ENCODE data around the gene C4orf51.

The C4orf51 gene

DNA sequence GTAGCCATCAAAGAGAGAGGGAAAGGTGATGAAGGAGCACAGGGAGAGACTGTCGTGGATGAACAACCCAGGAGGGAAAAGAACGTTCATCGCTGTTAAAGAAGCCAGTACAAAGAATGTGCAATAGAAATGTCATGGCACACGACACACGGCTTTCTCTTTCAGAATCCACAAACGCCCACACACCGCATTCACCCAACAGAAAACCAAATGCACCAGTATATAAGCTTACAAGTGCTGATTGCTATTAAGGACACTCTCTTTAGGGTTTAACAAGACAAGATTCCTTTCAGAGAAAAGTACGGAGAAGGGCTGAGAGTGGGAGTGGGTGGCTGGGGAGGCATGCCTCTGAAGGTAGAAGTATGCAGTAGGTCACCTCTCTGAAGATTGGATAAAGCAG lies 80.2 kb downstream of the C4orf51 start:
- no peak for DNase-seq

DNA sequence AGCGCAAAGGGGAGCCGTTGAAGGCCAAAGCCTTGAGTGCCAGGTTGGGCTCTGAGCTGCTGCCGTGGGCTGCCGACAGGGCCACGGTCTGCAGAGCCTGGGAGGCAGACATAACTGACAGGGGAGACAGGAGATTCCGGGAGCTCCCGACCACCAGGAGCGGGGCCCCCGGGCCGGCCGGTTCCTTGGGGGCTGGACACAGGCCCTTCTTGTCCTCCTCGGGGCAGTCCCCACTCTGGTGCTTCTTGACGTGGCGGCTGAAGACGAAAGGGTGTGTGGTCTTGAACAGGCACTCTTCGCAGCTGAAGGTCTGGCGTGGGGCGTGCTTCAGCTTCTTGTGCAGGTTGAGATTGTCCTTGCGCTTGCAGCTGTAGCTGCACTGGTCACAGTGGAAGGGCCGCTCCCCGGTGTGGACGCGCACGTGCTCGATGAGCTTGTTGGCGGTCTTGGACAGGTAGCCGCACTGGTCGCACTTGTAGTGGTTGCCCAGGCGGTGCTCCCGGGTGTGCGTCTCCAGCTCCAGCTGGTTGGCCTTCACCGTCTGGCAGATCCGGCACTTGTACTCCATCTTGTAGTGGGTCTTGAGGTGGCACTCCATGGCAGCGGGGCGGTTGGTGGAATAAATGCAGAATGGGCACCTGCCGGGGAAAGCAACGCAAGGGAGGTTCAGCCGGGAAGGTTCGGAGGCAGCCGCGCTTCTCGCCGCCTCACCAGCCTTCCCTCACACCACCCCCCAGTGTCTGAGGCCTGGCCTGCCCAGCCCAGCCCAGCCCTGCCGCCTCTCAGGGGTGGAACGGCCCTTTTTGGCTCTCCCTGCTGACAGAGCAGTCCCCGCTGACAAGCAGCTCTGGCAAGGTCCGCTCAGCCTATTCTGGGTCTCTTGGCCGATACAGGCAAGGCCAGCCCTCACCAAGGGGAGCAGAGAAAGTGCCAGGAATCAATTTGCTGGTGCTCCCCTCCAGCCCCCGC lies 81.3 kb downstream of the C4orf51 start:
- no peak for DNase-seq

DNA sequence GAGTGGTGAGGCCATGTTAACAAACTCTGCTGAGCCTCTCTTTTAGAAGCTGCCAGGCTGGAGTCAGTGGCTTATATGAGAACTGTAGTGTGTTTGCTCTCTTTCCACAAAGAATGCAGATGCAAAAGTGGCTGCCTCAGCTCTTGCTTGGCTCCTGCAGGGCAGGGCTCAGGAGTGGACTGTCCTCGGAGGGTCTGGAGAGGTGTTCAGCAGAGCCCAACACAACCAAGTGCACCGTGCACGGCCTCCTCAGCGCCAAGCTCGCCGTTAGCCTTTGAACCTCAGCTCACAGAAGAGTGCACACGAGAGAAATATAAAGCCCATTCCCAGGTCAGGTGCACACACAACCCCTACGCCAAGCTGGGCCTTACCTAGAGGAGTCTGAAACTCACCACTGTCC lies 82.8 kb downstream of the C4orf51 start:
- DNase-seq: no peak

DNA sequence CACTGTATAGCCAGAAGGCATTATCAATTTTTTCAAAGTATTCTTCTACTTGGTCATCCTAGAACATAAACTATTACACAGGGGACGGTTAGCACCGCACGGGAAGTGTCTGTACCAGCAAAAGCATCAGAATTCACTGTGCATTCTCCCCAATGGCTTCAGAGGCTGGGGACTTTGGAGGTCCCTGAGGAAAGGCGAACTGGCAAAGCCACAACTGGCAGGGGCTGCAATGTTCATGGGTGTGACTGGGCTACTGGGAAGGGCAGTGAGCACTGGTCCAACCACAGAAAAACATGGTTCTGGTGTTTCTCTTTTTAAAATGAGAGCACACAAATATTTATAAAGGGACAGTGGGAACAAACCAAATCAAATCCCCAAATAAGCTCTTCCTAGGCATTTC lies 83.5 kb downstream of the C4orf51 start:
- no peak for DNase-seq

DNA sequence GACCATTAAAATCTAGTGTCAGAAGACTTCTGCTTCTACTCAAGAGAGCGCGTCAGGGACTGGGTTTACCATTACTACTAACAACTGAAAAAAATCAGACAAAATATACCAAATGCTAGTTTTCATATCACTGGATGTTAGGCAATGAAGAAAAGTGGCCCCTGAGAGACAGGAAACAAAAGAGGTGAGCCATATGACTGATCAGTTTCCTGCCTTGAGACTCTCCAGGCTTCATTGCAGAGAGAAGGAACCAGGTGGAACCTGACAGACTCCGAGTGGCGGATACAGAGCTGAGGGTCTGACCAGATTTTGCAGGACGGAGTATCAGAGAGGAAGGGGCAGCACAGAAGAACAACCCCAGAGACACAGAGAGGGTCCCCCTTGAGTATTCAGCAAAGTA lies 86.3 kb downstream of the C4orf51 start:
- no peak for DNase-seq

DNA sequence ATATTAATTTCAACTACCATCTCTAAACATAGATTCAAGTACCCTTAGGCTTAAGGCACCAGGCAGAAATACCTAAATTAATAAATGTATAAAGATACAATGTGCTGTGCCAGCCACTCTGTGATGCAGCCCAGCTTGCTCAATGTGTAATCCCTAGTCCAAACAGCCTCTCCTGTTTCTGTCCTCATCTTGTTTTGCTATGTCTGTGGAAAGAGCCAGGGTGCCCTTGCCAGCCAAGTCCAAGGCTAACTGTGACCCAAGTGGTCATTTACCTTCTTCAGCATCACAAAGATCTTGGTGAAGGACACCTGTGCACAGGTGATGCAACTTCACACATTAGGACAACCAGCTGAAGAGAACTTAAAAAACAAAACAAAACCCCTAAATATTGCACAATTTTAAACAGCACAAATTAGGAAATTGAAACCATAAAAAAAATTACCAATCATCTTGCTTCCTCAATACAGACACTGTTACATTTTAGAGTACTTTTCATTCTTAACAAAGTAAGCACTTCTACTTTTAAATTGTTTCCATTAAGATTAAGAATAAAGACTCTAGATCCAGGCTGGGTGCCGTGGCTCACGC lies 89.6 kb downstream of the C4orf51 start:
- no peak for DNase-seq

DNA sequence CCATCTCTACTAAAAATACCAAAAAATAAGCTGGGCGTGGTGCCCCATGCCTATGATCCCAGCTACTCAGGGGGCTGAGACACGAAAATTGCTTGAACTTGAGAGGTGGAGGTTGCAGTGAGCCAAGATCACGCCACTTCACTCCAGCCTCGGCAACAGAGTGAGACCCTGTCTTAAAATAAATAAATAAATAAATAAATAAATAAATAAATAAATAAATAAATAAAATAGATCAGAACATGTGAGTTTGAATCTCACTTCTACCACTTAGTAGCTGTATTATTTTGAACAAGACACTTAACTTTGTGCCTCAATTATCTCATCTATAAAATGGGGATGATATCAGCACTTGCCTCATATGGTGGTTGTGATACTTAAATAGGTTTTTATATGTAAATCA lies 90.2 kb downstream of the C4orf51 start:
- DNase-seq: no peak

DNA sequence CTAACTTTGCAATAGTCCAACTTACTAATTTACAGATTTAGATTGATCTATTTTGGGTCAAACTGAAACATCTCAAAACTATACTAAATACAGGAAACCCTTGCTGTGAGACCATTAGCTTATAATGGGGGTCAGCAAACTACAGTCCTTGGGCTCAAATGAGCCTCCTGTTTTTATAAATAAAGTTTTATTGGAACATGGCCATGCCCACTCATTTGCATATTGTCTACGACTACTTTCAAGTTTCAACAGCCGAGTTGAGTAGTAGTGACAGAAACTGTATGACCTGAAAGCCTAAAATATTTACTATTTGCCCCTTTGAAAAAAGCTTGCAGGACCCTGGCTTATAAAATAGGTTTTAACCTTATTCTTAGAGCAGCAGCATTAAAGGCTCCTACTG lies 92.4 kb downstream of the C4orf51 start:
- DNase-seq: no peak

DNA sequence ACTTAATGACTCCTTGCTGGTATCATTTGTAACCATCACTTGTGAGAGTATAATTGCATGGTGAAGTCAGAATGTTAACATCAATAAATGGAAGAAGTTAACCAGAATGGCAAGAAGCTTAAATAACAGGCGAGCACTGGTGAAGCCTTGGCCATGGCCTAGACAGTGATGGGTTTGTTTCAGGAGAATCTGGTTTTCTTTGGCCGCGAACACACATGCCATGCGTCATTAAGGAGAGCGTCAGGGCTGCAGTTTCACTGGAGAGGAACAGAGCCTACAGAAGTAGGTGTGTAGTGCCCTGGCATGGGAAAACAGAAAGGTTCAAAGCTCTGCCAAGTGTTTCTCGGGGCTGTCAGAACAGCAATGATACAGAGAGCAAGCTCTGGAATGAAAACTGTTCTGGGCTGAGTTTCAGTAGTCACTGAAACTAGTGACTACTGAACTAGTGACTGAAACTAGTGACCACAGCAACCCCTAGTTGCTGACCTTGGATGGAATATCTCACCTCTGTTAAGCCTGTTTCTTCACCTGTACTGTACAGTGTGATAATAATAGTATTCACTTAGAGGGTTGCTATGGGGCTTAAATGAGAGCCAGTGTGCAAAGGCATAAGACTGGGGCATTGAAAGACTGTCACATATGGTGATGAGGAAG lies 93.8 kb downstream of the C4orf51 start:
- DNase-seq: no peak

DNA sequence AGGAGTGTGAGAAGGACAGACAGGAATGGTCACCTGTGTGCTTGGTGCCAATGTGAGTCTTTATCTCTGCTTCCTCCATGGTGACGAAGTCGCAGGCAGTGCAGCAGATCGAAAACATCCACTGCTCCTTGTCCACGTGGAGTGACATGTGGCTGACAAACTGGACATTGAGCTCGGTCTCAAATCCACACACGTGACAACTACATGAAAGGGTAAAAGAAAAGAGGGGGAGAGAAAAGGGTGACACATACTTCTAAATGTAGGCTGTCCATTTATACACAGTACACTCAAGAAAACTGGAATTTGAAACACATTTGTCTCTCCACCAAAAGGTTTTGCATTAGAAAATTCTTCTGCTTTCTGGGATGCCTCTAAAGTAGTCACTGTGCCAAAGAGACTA lies 94.5 kb downstream of the C4orf51 start:
- DNase-seq: no peak

DNA sequence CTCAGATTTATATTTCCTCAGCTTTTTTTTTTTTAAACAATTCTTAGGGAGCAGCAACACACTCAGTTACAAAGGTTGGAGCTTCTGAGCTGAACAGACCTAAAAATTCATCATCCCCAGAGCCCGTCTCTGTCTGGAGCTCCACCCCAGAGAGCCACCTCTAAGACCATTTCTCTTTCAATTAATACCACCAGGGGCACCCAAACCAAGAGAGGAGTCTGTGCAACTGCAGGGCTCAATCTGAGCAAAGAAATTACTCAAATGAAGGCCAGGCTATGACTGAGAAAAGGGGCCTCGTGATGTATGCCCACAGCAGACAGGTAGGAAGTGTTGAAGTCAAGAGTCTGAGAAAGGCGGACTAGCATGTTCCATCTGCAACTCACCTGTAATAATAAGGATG lies 95.5 kb downstream of the C4orf51 start:
- no peak for DNase-seq

DNA sequence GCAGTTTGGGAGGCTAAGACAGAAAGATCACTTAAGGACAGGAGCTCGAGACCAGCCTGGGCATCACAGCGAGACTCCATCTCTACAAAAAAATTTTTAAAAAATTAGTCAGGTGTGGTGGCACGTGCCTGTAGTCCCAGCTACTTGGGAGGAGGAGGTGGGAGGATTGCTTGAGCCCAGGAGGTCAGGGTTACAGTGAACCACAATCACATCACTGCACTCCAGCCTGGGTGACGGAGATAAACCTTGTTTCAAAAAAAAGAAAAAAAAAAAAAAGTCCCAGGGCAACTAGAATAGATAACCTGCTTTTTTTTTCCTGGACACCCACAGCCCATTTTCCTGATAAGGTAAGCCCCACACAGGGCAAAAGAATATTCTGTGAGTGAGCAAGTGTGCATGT lies 96.3 kb downstream of the C4orf51 start:
- no peak for DNase-seq

DNA sequence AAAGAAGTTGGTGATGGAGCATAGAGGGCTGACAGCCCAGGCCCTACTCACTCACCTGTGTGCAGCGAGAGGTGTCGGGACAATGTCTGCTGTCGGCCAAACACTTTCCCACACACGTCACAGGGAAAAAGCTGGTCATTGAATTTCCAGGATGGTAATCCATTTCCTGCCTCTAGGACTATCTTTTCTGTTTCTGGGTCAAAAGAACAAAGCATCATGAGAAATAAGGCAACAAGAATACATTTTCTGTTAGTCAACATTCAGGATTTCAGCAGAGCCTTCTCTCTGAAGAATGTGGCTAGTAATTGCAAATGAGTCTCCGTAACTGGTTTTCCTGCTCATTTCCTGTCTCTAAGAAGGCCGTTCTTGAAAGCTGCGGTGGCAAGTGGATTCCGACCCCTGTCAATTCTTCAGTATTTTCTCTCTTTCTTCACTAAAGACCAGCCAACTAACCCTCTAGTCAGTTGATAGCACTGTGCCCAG lies 99.4 kb downstream of the C4orf51 start:
- no peak for DNase-seq

DNA sequence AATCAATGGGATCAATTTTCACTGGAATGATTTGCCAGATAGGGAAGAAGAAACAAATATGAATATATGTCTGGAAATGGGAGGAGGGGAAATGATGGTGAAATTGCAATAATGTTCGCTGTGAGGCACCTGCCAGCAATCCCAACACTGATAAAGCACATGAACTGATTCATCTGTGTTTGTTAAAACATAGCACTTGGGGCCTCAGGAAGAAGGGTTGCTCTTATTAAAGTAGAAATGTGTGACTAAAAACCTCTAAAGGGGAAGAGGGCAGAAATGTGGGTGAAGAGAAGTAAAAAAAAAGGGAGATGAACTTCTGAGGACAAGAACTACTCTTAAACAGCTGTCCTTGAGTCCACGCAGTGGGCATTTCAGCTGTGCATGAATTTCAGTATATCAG lies 101.4 kb downstream of the C4orf51 start:
- DNase-seq: no peak
